ENCODE results near the gene ADM5. TPM values are rescaled to one million over a fixed set of nuclear protein-coding genes. Genes with fewer than 3 reads are reported as not detected.

ADM5 gene
- total RNA-seq, 2 experiments from 2014 or later: 3.7 to 4.9 TPM

- Mint-ChIP-seq H3K4me1 (peaks cover 27% of the 10 kb centered on the region), H3K4me3 (no peak overlapping the region), H3K9me3 (no peaks in the 10 kb centered on the region), H3K36me3 (ENCODE audit: low read depth) (peaks cover 34% of the 10 kb centered on the region), H3K27me3 (peaks cover 13% of the 10 kb centered on the region), H3K27ac (no peak overlapping the region)
- CTCF ChIA-PET: interaction anchor here (1.2 kb wide), 1 partner anchor 10 kb away, joined by 3 read pairs; no protein-coding TSS in a partner anchor
- POLR2A ChIA-PET: no interaction called here
- no peak for DNase-seq
Measured at GRCh38 chr19:49686503-49687088, 2.8 kb upstream of the ADM5 start.

GRCh38 chr19:49687150-49687549 is 2.2 kb upstream of the ADM5 start:
- H3K4me3 Mint-ChIP-seq: no peak overlapping the region
- H3K27me3 Mint-ChIP-seq: peaks cover 15% of the 10 kb centered on the region
- peaks cover 32% of the 10 kb centered on the region for H3K36me3 Mint-ChIP-seq (ENCODE audit: low read depth)
- DNase-seq: no peak
- ChIA-PET POLR2A (no interaction called here), CTCF (interaction anchor here (1.2 kb wide), 1 partner anchor 11 kb away, joined by 3 read pairs; no protein-coding TSS in a partner anchor)
- no peak overlapping the region for H3K27ac Mint-ChIP-seq
- peaks cover 27% of the 10 kb centered on the region for H3K4me1 Mint-ChIP-seq
- H3K9me3 Mint-ChIP-seq: no peaks in the 10 kb centered on the region

GRCh38 chr19:49687566-49688316 is 1.7 kb upstream of the ADM5 start:
- H3K27me3 Mint-ChIP-seq: peaks cover 19% of the 10 kb centered on the region
- no peak overlapping the region for H3K27ac Mint-ChIP-seq
- H3K4me1 Mint-ChIP-seq: peaks cover 27% of the 10 kb centered on the region
- no peak overlapping the region for H3K4me3 Mint-ChIP-seq
- POLR2A ChIA-PET: no interaction called here
- H3K9me3 Mint-ChIP-seq: no peaks in the 10 kb centered on the region
- CTCF ChIA-PET: interaction anchor here (1.2 kb wide), 1 partner anchor 12 kb away, joined by 3 read pairs; no protein-coding TSS in a partner anchor
- H3K36me3 Mint-ChIP-seq (ENCODE audit: low read depth): peaks cover 28% of the 10 kb centered on the region
- DNase-seq: no peak

GRCh38 chr19:49688531-49689132 is 762 bp upstream of the ADM5 start:
- ChIA-PET CTCF (interaction anchor here (0.6 kb wide), 1 partner anchor 29 kb away, joined by 3 read pairs; no protein-coding TSS in a partner anchor), POLR2A (no interaction called here)
- Mint-ChIP-seq H3K27ac (no peak overlapping the region), H3K4me3 (no peak overlapping the region), H3K9me3 (no peaks in the 10 kb centered on the region), H3K4me1 (peaks cover 27% of the 10 kb centered on the region), H3K27me3 (peaks cover 22% of the 10 kb centered on the region), H3K36me3 (ENCODE audit: low read depth) (peaks cover 27% of the 10 kb centered on the region)
- DNase-seq: no peak

- peak overlapping the region; percentile 77 for H3K4me3 Mint-ChIP-seq
Measured at GRCh38 chr19:49690079-49690655, 773 bp downstream of the ADM5 start.

GRCh38 chr19:49690656-49691242 is 1.4 kb downstream of the ADM5 start, which contains the start of gene CPT1C:
TSS of gene CPT1C (plus strand) at chr19:49691116. CDS start at chr19:49692253, 1,137 bp downstream.
- no peaks in the 10 kb centered on the region for H3K9me3 Mint-ChIP-seq
- H3K4me3 Mint-ChIP-seq: peak within 1 kb of the TSS; percentile 77
- peaks cover 24% of the 10 kb centered on the region for H3K27me3 Mint-ChIP-seq
- peak; percentile 54 for DNase-seq
- ChIA-PET POLR2A (no interaction called here), CTCF (no interaction called here)
- peaks cover 12% of the 10 kb centered on the region for H3K36me3 Mint-ChIP-seq (ENCODE audit: low read depth)
- H3K27ac Mint-ChIP-seq: peak within 1 kb of the TSS; percentile 68
- H3K4me1 Mint-ChIP-seq: peaks cover 27% of the 10 kb centered on the region

More at GRCh38 chr19:49690079-49690655, 773 bp downstream of the ADM5 start:
- H3K9me3 Mint-ChIP-seq: no peaks in the 10 kb centered on the region
- no peak overlapping the region for H3K27ac Mint-ChIP-seq
- peaks cover 18% of the 10 kb centered on the region for H3K36me3 Mint-ChIP-seq (ENCODE audit: low read depth)
- CTCF ChIA-PET: interaction anchor here (0.6 kb wide), 1 partner anchor 211 kb away, joined by 5 read pairs; no protein-coding TSS in a partner anchor
- no peak for DNase-seq
- POLR2A ChIA-PET: interaction anchor here (0.6 kb wide), 1 partner anchor 30 kb away, joined by 12 read pairs; no protein-coding TSS in a partner anchor
- H3K4me1 Mint-ChIP-seq: peaks cover 27% of the 10 kb centered on the region
- peaks cover 24% of the 10 kb centered on the region for H3K27me3 Mint-ChIP-seq

GRCh38 chr19:49691243-49692146 is 2.1 kb downstream of the ADM5 start:
- no peaks in the 10 kb centered on the region for H3K9me3 Mint-ChIP-seq

GRCh38 chr19:49692147-49692506 is 2.7 kb downstream of the ADM5 start:
- Mint-ChIP-seq H3K27me3 (peaks cover 24% of the 10 kb centered on the region), H3K27ac (no peak overlapping the region), H3K4me3 (no peak overlapping the region), H3K4me1 (peaks cover 27% of the 10 kb centered on the region), H3K36me3 (ENCODE audit: low read depth) (peaks cover 12% of the 10 kb centered on the region), H3K9me3 (no peaks in the 10 kb centered on the region)
- POLR2A ChIA-PET: no interaction called here
- CTCF ChIA-PET: interaction anchor here (0.7 to 1.2 kb wide), 4 partner anchors 8 to 484 kb away, joined by 3 to 4 read pairs (median 3); no protein-coding TSS in a partner anchor
- no peak for DNase-seq

More at GRCh38 chr19:49691243-49692146, 2.1 kb downstream of the ADM5 start:
- H3K4me1 Mint-ChIP-seq: peaks cover 27% of the 10 kb centered on the region
- peaks cover 12% of the 10 kb centered on the region for H3K36me3 Mint-ChIP-seq (ENCODE audit: low read depth)
- ChIA-PET POLR2A (interaction anchor here (0.5 kb wide), 1 partner anchor 244 kb away, joined by 3 read pairs; no protein-coding TSS in a partner anchor), CTCF (interaction anchor here (0.7 to 1.2 kb wide), 4 partner anchors 9 to 483 kb away, joined by 3 to 4 read pairs (median 3); no protein-coding TSS in a partner anchor)
- H3K27me3 Mint-ChIP-seq: peaks cover 24% of the 10 kb centered on the region
- H3K4me3 Mint-ChIP-seq: peak overlapping the region; percentile 77
- no peak overlapping the region for H3K27ac Mint-ChIP-seq
- no peak for DNase-seq

- no peak overlapping the region for H3K27ac Mint-ChIP-seq
- H3K4me1 Mint-ChIP-seq: peaks cover 5% of the 10 kb centered on the region
- DNase-seq: no peak
- no peak overlapping the region for H3K4me3 Mint-ChIP-seq
- no peaks in the 10 kb centered on the region for H3K36me3 Mint-ChIP-seq (ENCODE audit: low read depth)
- no peaks in the 10 kb centered on the region for H3K9me3 Mint-ChIP-seq
- peaks cover 20% of the 10 kb centered on the region for H3K27me3 Mint-ChIP-seq
- POLR2A ChIA-PET: no interaction called here
- CTCF ChIA-PET: interaction anchor here (1.1 kb wide), 1 partner anchor 145 kb away, joined by 6 read pairs; no protein-coding TSS in a partner anchor
Measured at GRCh38 chr19:49696115-49696514, 6.7 kb downstream of the ADM5 start.

GRCh38 chr19:49696865-49697264 is 7.5 kb downstream of the ADM5 start:
- POLR2A ChIA-PET: no interaction called here
- H3K4me3 Mint-ChIP-seq: no peak overlapping the region
- H3K27me3 Mint-ChIP-seq: peaks cover 16% of the 10 kb centered on the region
- no peaks in the 10 kb centered on the region for H3K36me3 Mint-ChIP-seq (ENCODE audit: low read depth)
- no peaks in the 10 kb centered on the region for H3K9me3 Mint-ChIP-seq
- CTCF ChIA-PET: interaction anchor here (0.5 kb wide), 1 partner anchor 622 kb away, joined by 4 read pairs; no protein-coding TSS in a partner anchor
- H3K4me1 Mint-ChIP-seq: no peaks in the 10 kb centered on the region
- DNase-seq: no peak
- H3K27ac Mint-ChIP-seq: no peak overlapping the region

GRCh38 chr19:49699364-49699763 is 10.0 kb downstream of the ADM5 start:
- peaks cover 11% of the 10 kb centered on the region for H3K27me3 Mint-ChIP-seq
- ChIA-PET CTCF (no interaction called here), POLR2A (no interaction called here)
- H3K27ac Mint-ChIP-seq: no peak overlapping the region
- no peaks in the 10 kb centered on the region for H3K9me3 Mint-ChIP-seq
- DNase-seq: no peak
- no peaks in the 10 kb centered on the region for H3K36me3 Mint-ChIP-seq (ENCODE audit: low read depth)
- no peaks in the 10 kb centered on the region for H3K4me1 Mint-ChIP-seq
- H3K4me3 Mint-ChIP-seq: no peak overlapping the region

Measured in activated CD4-positive, alpha-beta T cell treated with anti-CD3 and anti-CD28 coated beads, Interleukin-2, amount 10 ng/mL, durations not matched to agents 7 days and 5 days (primary cell).